Right lobe of liver (tissue), 6 donors: Measurements from ENCODE around the gene PRSS36. TPM values are rescaled to one million over a fixed set of nuclear protein-coding genes. Genes with fewer than 3 reads are reported as not detected.

Experiments used
- ATAC-seq, 4 donors: fragments of 200-7000 bp; cut with Tn5 transposase; one replicate each; pipeline ENCODE4 v1.9.1; 2020; ENCODE audit warnings: mild to moderate bottlenecking in 4 of 4, moderate library complexity in 4 of 4
- DNase-seq, 3 donors: peaks; one replicate each; pipeline ENCODE4 v3.0.0-alpha.2; 2020
- H3K27ac ChIP-seq, 3 donors: fragments of 200-600 bp; one replicate each; pipeline ENCODE4 v1.8.0; 2022
- H3K27me3 ChIP-seq, 2 donors: fragments of 200-600 bp; one replicate each; pipeline ENCODE4 v1.8.0; 2022
- H3K36me3 ChIP-seq, 4 donors: fragments of 200-600 bp; sonication (generic) in 1 of 4; one replicate each; pipeline versions ENCODE4 v1.5.1 to v1.8.0; 2017 to 2022; ENCODE audit warnings: control low read depth in 1 of 4
- H3K4me1 ChIP-seq, 4 donors: fragments of 200-600 bp; sonication (generic) in 1 of 4; one replicate each; pipeline versions ENCODE4 v1.5.1 to v1.8.0; 2017 to 2022; ENCODE audit warnings: control low read depth in 1 of 4
- H3K4me3 ChIP-seq, 3 donors: fragments of 200-600 bp; one replicate each; pipeline ENCODE4 v1.8.0; 2022
- H3K9me3 ChIP-seq, 4 donors: fragments of 200-600 bp; sonication (generic) in 1 of 4; one replicate each; pipeline versions ENCODE4 v1.5.1 to v1.8.0; 2017 to 2022; ENCODE audit warnings: control low read depth in 1 of 4
- CTCF ChIP-seq, 4 donors: fragments of 200-600 bp in 3 of 4; fragments of 450-650 bp in 1 of 4; IDR thresholded peaks; one replicate each; pipeline versions ENCODE4 v1.5.1 to v1.8.0; 2016 to 2022; ENCODE audit warnings: antibody characterized with exemption in 4 of 4, mild to moderate bottlenecking in 2 of 4
- POLR2A ChIP-seq: fragments of 450-650 bp; IDR thresholded peaks from one replicate; pipeline ENCODE4 v1.6.1; 2017; ENCODE audit warnings: antibody characterized with exemption, mild to moderate bottlenecking
- WGBS: methylation state at CpG from one replicate; pipeline ENCODE4 v1.1.6; 2018; ENCODE audit warnings: low coverage, low lambda C conversion rate; ENCODE audit not compliant: insufficient coverage; ENCODE audit errors: missing lambda C conversion rate; 5-methylcytosine and 5-hydroxymethylcytosine counted together
- intact Hi-C, 2 donors: fragments of 100-400 bp; cut with DNase I; formaldehyde crosslinking; loops; one replicate each; pipeline versions ENCODE4 v1.11.2 to v1.14.1; 2022
- total RNA-seq, 6 experiments: library from RNA; depleted of rRNA in 2 of 6; stranded (reverse); fragments of >200 nt in 2 of 6; fragmentation: NEBNext Ultra II Directional in 3 of 6; extraction: Animal tissue kit (Norgen Biotek cat#: 25700) in 3 of 6; gene quantifications; one replicate each; pipeline versions ENCODE4 v1.1.0 to v1.2.4, GENCODE V29; 2016 to 2023
- donor health status: DM: no; HTN: yes; CAD: no.
- donor health status: DM: no; HTN: no; CAD: no.
- donor health status: DM: no; HTN: no; CAD: no.
- donor health status: DM: no; HTN: yes; CAD: no.
- donor health status: DM: no; HTN: yes; CAD: no.

The PRSS36 gene
- total RNA-seq, 6 experiments from 2014 or later: 0.25 to 1.6 (median 1.0) TPM

- Histone ChIP-seq H3K4me1 (no peaks in the 10 kb centered on the region), H3K27ac (no peak overlapping the region), H3K9me3 (no peaks in the 10 kb centered on the region), H3K27me3 (no peaks in the 10 kb centered on the region), H3K36me3 (peaks cover 16 to 53% (median 29%) of the 10 kb centered on the region in 4 donors), H3K4me3 (no peak overlapping the region)
- ATAC-seq (no peak), DNase-seq (no peak)
- TF ChIP-seq POLR2A (no peak), CTCF (IDR thresholded peaks at IDR 0.05) (no peak)
- WGBS: 84% methylated on average over 4 of the region's 7 CpGs
- intact Hi-C loops: no loop called here
Measured at GRCh38 chr16:31194898-31195297, 45.0 kb upstream of the PRSS36 start.

GRCh38 chr16:31193874-31194273 lies 44.0 kb upstream of the PRSS36 start:
- intact Hi-C loops: no loop called here
- no peaks in the 10 kb centered on the region for H3K27me3 ChIP-seq
- H3K4me3 ChIP-seq: no peak overlapping the region
- WGBS: 80% methylated on average over 1 of the region's 2 CpGs
- no peak overlapping the region for H3K27ac ChIP-seq
- peaks cover 20 to 64% (median 37%) of the 10 kb centered on the region in 4 donors for H3K36me3 ChIP-seq
- no peaks in the 10 kb centered on the region for H3K4me1 ChIP-seq
- TF ChIP-seq CTCF (IDR thresholded peaks at IDR 0.05): no peak
- TF ChIP-seq POLR2A: no peak
- no peak for DNase-seq
- no peaks in the 10 kb centered on the region for H3K9me3 ChIP-seq
- ATAC-seq: no peak

GRCh38 chr16:31192856-31193642 lies 43.2 kb upstream of the PRSS36 start:
- intact Hi-C loops: no loop called here
- Histone ChIP-seq H3K9me3 (no peaks in the 10 kb centered on the region), H3K4me1 (no peaks in the 10 kb centered on the region), H3K4me3 (no peak overlapping the region), H3K36me3 (peaks cover 20 to 72% (median 43%) of the 10 kb centered on the region in 4 donors), H3K27ac (no peak overlapping the region), H3K27me3 (no peaks in the 10 kb centered on the region)
- ATAC-seq (no peak), DNase-seq (no peak)
- WGBS: 89% methylated on average over 12 of the region's 16 CpGs
- TF ChIP-seq CTCF (IDR thresholded peaks at IDR 0.05): no peak
- no peak for TF ChIP-seq POLR2A

GRCh38 chr16:31191697-31192428 lies 42.0 kb upstream of the PRSS36 start:
- no peak for DNase-seq
- Histone ChIP-seq H3K4me3 (no peak overlapping the region), H3K27ac (no peak overlapping the region), H3K27me3 (no peaks in the 10 kb centered on the region), H3K9me3 (no peaks in the 10 kb centered on the region), H3K4me1 (no peaks in the 10 kb centered on the region), H3K36me3 (peaks cover 22 to 84% (median 53%) of the 10 kb centered on the region in 4 donors)
- WGBS: 76% methylated on average over 4 of the region's 5 CpGs
- TF ChIP-seq POLR2A (no peak), CTCF (IDR thresholded peaks at IDR 0.05) (no peak)
- ATAC-seq: no peak
- intact Hi-C loops: no loop called here
